Stimulated activated CD4-positive, alpha-beta T cell treated with anti-CD3 and anti-CD28 coated beads, Interleukin-12 subunit alpha, Interleukin-12 subunit beta, amount 100 ng/mL, for 4 hours (primary cell): ENCODE results near the gene ABCB11.
"Not testable (repeated sequence)": the region's sequence is repeated elsewhere in the genome, so short reads cannot be mapped to it uniquely, and the experiment has no call there.

Source experiments
- DNase-seq: peaks from one replicate; pipeline ENCODE4 v3.0.0-alpha.2; 2020

ABCB11 gene

GRCh38 chr2:169031202-169031601, at the start of gene ABCB11:
Gene ABCB11 (minus strand): TSS chr2:169031324. CDS start chr2:169018125, 13,199 bp downstream.
- DNase-seq: no peak

- no peak for DNase-seq
These were observed 49.3 kb upstream of the ABCB11 start for GRCh38 chr2:169080250-169081069.

GRCh38 chr2:169077674-169078240, 46.6 kb upstream of the ABCB11 start:
- DNase-seq: no peak

- DNase-seq: no peak
These were observed 43.0 kb upstream of the ABCB11 start for GRCh38 chr2:169073963-169074751.

- DNase-seq: no peak
These were observed 42.3 kb upstream of the ABCB11 start for GRCh38 chr2:169073211-169073962.

- no peak for DNase-seq
These were observed 41.2 kb upstream of the ABCB11 start for GRCh38 chr2:169072163-169072925.

DNA sequence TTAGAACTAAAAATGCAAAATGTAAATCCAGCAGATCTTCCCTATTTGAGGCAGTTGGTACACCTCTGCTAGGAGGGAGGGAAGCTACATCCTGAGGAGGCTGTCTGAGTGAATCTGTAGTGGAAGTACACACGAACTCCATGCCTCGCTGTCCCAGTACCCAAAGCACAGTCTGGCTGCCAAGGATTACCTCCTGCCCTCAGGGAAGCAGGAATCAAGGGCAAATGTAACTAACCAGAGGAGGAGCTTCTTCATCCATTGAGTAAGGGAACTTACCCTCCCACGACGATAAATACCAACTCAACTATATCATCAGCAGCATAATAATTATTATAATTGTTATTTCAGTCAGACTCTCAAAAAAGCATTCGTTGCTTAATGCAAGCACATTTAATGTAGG, 40.3 kb upstream of the ABCB11 start:
- DNase-seq: no peak

DNA sequence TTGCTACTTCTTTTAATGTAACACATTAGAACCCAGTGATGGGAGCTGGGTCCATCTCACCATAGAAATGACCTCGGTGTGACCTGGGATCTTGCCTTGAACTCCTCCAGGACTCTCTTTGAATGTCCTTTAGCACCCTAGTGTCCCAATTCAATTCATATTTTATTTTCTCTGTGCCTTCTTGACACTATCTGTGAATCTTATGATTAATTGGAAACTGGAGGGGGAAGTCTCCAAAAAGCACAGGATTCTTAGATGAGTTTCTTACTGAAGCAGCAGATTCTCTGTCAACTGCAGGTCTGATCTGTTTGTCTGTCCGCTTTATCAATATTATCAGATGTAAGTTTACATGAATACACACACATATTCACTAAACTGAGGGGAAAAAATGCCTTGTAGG, 38.7 kb upstream of the ABCB11 start:
- no peak for DNase-seq

DNA sequence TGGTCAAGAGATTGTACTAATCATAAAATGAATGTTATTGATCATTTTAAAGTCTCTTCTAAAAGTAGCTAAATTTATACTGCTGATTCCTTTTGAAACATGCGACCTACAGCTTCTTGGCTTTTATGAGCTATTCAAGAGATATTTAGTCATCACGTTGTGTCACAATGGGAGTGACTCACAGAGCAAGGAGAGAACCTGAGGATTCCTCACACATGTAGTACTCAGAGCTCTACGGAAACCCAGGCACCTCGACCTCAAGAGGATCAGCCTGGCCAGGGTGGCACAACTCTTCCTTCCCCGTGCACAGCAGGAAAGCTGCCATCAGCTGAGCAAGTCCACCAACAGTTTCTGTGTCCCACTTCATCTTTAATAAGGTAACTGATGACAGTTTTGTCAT, 38.2 kb upstream of the ABCB11 start, which contains the start of gene DHRS9:
DHRS9 (plus strand) TSS at position 223 of the 400 bp plus-strand sequence. CDS start 12,019 bp downstream, outside the sequence.
- DNase-seq: no peak

GRCh38 chr2:169066897-169067296, 35.8 kb upstream of the ABCB11 start:
- DNase-seq: no peak

DNA sequence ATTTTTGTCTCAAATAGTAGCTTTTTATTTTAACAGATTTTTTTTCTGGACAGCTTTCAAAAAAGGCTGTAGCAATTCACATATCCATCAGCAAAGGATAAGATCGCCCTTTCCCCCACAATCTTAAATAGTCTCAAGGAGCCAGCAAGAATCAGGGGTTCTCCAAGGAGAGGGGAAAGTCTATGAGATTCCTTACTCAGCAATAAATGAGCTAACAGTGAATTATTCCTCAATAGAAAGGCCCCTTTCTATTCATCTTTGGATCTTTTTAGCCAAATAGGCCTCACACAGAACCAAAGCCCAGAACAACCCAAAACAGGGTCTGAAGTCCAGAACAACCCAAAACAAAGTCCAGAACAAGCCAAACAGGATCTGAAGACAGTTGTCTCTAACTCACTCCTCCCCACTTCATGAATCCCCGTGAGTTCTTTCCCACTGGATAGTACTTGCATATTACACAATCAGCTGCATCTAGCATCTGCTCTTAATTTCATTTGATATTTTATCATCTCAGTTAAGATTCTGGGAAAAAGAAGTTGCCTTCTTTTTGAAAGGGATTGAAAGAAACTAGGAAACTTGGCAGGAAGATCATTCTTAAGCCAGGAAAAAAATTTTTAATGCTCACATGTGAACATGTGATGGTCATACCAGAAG, 34.9 kb upstream of the ABCB11 start:
- DNase-seq: no peak

DNA sequence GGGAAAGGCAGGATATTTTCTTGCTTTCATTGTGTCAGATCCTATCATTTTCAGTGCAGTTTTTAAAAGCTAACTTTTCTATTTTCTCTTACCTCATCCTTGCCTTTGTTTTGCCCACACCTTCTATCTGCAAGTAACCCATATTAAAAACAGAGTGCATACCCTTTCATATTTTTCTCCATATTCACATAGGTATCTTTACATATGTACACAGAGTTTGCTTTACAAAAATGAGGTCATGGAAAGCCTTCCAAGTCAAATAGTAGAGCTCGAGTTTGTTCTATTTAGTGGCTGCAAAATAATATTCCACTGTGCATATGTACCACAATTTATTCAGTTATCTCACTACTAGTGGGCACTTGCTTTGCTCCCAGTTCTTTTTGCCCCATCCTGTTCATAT, 34.3 kb upstream of the ABCB11 start:
- DNase-seq: no peak

- not testable (repeated sequence) for DNase-seq
These were observed 33.1 kb upstream of the ABCB11 start for GRCh38 chr2:169064199-169064598.

- DNase-seq: not testable (repeated sequence)
These were observed 23.5 kb upstream of the ABCB11 start for GRCh38 chr2:169054575-169054974.

GRCh38 chr2:169050476-169051240, 19.5 kb upstream of the ABCB11 start:
- no peak for DNase-seq

- no peak for DNase-seq
These were observed 18.0 kb upstream of the ABCB11 start for GRCh38 chr2:169049142-169049541.

GRCh38 chr2:169047256-169048250, 16.4 kb upstream of the ABCB11 start:
- no peak for DNase-seq

DNA sequence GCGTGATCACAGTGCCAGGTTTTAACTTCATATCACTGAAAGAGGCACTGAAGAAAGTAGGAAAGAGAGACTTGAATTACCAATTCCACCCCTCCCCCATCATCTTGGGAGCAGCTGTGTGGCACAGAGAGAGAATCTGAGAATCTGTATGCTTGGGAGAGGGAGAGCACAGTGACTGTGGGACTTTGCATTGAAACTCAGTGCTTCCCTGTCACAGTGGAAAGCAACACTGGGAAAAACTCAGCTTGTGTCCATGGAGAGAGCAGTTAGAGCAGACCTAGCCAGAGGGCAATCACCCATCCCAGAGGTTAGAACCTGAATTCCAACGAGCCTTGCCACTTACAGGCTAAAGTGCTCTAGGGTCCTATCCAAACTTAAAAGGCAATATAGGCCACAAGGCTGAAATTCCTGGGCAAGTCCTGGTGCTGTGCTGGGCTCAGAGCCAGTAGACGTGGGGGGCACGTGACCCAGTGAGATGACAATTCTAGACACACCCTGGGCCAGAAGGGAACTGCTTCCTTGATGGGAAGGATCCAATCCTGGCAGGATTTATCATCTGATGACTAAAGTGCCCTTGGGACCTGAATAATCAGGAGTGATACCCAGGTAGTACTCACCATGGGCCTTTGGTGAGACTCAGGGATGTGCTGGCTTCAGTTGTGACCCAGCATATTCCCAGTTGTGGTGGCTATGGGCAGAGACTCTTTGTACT, 15.5 kb upstream of the ABCB11 start:
- DNase-seq: no peak

GRCh38 chr2:169042856-169043255, 11.7 kb upstream of the ABCB11 start:
- DNase-seq: no peak
